Spleen (tissue), 11 donors: ENCODE results near the gene ARHGAP10. TPM values are rescaled to one million over a fixed set of nuclear protein-coding genes. Genes with fewer than 3 reads are reported as not detected.
"Not testable (repeated sequence)": the region's sequence is repeated elsewhere in the genome, so short reads cannot be mapped to it uniquely, and the experiment has no call there.

ENCODE experiments used
- DNase-seq: peaks from one replicate; pipeline ENCODE4 v3.0.0-alpha.2; 2020
- H3K27ac ChIP-seq, 8 donors: fragments of 200-600 bp; sonication (generic) in 7 of 8; 1 replicate in 4 of 8; 2 replicates in 4 of 8; pipeline versions ENCODE4 v1.5.0 to v1.8.0; 2016 to 2021; ENCODE audit warnings: inconsistent platforms in 4 of 8, mild to moderate bottlenecking in 4 of 8, moderate library complexity in 1 of 8
- H3K27me3 ChIP-seq, 7 donors: fragments of 200-600 bp; sonication (generic) in 6 of 7; replicated peaks in 1 of 7; 1 replicate in 4 of 7; 2 replicates in 3 of 7; pipeline versions ENCODE4 v1.5.0 to v1.8.0; 2016 to 2021; ENCODE audit warnings: inconsistent platforms in 3 of 7, mild to moderate bottlenecking in 1 of 7
- H3K36me3 ChIP-seq, 6 donors: fragments of 200-600 bp; sonication (generic) in 5 of 6; 1 replicate in 4 of 6; 2 replicates in 2 of 6; pipeline versions ENCODE4 v1.5.0 to v1.8.0; 2016 to 2021; ENCODE audit warnings: inconsistent platforms in 2 of 6
- H3K4me1 ChIP-seq, 6 donors: fragments of 200-600 bp; sonication (generic) in 5 of 6; 1 replicate in 3 of 6; 2 replicates in 3 of 6; pipeline versions ENCODE4 v1.5.0 to v1.8.0; 2016 to 2021; ENCODE audit warnings: inconsistent platforms in 3 of 6
- H3K4me3 ChIP-seq, 8 donors: fragments of 200-600 bp; sonication (generic) in 7 of 8; 1 replicate in 4 of 8; 2 replicates in 4 of 8; pipeline versions ENCODE4 v1.5.0 to v1.8.0; 2016 to 2021; ENCODE audit warnings: inconsistent platforms in 4 of 8, mild to moderate bottlenecking in 4 of 8, moderate library complexity in 2 of 8
- H3K9me3 ChIP-seq, 8 donors: fragments of 200-600 bp; sonication (generic) in 7 of 8; 1 replicate in 4 of 8; 2 replicates in 4 of 8; pipeline versions ENCODE4 v1.5.0 to v1.8.0; 2016 to 2021; ENCODE audit warnings: inconsistent platforms in 4 of 8
- POLR2A ChIP-seq, 3 donors: fragments of 450-650 bp; IDR thresholded peaks; one replicate each; pipeline ENCODE4 v1.5.1; 2017; ENCODE audit warnings: antibody characterized with exemption in 3 of 3, mild to moderate bottlenecking in 1 of 3
- POLR2AphosphoS5 ChIP-seq, 3 donors: sonication (generic); formaldehyde crosslinking; IDR thresholded peaks; one replicate each; pipeline ENCODE4 v1.5.1; 2017; ENCODE audit warnings: antibody characterized with exemption in 3 of 3
- WGBS, 5 donors: extraction: QIAGEN DNeasy Blood & Tissue Kit in 3 of 5; methylation state at CpG; one replicate each; pipeline versions ENCODE4 v1.1.5 to v1.1.7; 2013 to 2018; 5-methylcytosine and 5-hydroxymethylcytosine counted together
- intact Hi-C: fragments of 100-400 bp; cut with DNase I; formaldehyde crosslinking; loops from one replicate; pipeline ENCODE4 v1.15.0; 2023; ENCODE audit warnings: low total_unique reads
- polyA plus RNA-seq, 3 donors: library from polyadenylated mRNA; stranded (reverse); fragments of 200-250 nt; gene quantifications; one replicate each; pipeline ENCODE4 v1.2.1, GENCODE V29; 2013
- total RNA-seq, 7 donors: library from RNA; depleted of rRNA in 3 of 7; stranded (reverse); fragments of >200 nt in 3 of 7; fragmentation: NEBNext Ultra II Directional in 4 of 7; extraction: Animal tissue kit (Norgen Biotek cat#: 25700) in 4 of 7; gene quantifications; one replicate each; pipeline versions ENCODE4 v1.1.0 to v1.2.1, GENCODE V29; 2016 to 2021
- TF ChIP-seq, protein P1 (sequence below), 11 experiments: fragments of 200-600 bp in 7 of 11; fragments of 450-650 bp in 4 of 11; sonication (generic) in 4 of 11; IDR thresholded peaks in 8 of 11; conservative IDR thresholded peaks in 3 of 11; 1 replicate in 7 of 11; 2 replicates in 4 of 11; pipeline versions ENCODE4 v1.4.0 to v1.8.0; 2016 to 2021; ENCODE audit warnings: antibody characterized with exemption in 11 of 11, inconsistent platforms in 4 of 11, mild to moderate bottlenecking in 1 of 11
- donor health status: healthy with polysubstance abuse.
- donor health status: DM: no; HTN: no; CAD: no; lungs with moderate emphysema.
- donor health status: DM: no; HTN: no; CAD: no.
- donor health status: Bipolar disorder and iron deficiency.
- donor health status: healthy.
- donor health status: DM: no; HTN: no; CAD: no.
- donor health status: DM: yes; HTN: yes; CAD: no.

Gene ARHGAP10
- total and polyA plus RNA-seq, 10 donors: 4.0 to 35.5 (median 13.3) TPM

GRCh38 chr4:147994076-147994475, 262.2 kb downstream of the ARHGAP10 start:
- 65 to 82% (median 79%) methylated on average over 3 of the region's 3 CpGs for WGBS, 5 donors
- intact Hi-C loops: no loop called here
- no peaks in the 10 kb centered on the region for H3K36me3 ChIP-seq
- no peaks in the 10 kb centered on the region for H3K9me3 ChIP-seq
- no peak overlapping the region for H3K4me3 ChIP-seq
- DNase-seq: no peak
- H3K27ac ChIP-seq: no peak overlapping the region
- H3K27me3 ChIP-seq: no peaks in the 10 kb centered on the region
- H3K4me1 ChIP-seq: no peaks in the 10 kb centered on the region
- TF ChIP-seq, protein P1, sequence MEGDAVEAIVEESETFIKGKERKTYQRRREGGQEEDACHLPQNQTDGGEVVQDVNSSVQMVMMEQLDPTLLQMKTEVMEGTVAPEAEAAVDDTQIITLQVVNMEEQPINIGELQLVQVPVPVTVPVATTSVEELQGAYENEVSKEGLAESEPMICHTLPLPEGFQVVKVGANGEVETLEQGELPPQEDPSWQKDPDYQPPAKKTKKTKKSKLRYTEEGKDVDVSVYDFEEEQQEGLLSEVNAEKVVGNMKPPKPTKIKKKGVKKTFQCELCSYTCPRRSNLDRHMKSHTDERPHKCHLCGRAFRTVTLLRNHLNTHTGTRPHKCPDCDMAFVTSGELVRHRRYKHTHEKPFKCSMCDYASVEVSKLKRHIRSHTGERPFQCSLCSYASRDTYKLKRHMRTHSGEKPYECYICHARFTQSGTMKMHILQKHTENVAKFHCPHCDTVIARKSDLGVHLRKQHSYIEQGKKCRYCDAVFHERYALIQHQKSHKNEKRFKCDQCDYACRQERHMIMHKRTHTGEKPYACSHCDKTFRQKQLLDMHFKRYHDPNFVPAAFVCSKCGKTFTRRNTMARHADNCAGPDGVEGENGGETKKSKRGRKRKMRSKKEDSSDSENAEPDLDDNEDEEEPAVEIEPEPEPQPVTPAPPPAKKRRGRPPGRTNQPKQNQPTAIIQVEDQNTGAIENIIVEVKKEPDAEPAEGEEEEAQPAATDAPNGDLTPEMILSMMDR (IDR thresholded peaks at IDR 0.05 in 8 of 11, conservative IDR thresholded peaks at IDR 0.05 in 3 of 11): no peak
- TF ChIP-seq POLR2A (IDR thresholded peaks at IDR 0.05) (no peak), POLR2AphosphoS5 (IDR thresholded peaks at IDR 0.05) (no peak)

DNA sequence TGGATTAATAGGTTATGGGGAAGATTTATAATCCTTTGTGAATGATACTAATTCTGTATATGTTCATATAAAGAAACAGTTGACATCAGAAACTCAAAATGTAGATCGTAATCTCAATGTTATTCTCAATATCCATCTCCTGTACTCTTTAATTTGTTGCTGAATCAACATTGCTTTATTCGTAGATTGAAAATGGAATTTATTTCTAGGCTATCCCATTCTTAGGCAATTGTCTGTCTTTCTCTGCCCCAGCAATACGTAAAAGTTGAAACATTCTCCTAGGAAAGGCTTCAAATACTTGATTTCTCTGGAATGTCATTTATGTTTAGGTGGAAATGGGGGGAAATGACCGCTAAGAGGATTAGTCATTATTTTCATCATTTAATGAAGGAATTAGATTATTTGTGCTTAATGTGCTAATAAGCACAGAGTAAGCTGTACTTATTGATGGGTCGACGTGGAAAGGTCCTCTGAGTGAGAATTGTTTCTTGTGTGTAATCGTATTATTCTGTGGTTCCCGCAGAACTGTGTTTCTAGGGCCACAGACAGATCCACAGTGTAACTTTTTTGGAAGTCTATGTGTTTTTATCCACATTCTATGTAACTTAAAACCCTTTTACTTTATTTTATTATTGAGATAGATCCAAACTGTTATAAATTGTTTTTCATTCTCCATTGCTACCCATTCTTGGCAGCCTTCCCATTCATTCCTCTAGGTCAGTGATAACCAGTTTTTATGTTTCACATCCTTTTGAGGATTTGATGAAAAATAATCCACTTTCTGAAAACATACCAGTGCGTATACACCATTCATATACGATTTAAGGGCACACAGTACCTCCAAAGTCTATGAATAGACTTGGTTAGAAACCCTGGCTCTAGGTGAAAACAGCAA, 262.9 kb downstream of the ARHGAP10 start:
- Histone ChIP-seq H3K27me3 (no peaks in the 10 kb centered on the region), H3K27ac (no peak overlapping the region), H3K4me3 (no peak overlapping the region), H3K9me3 (peaks cover 0 to 3% (median 0%) of the 10 kb centered on the region in 8 donors), H3K4me1 (no peaks in the 10 kb centered on the region), H3K36me3 (peaks cover 0 to 5% (median 0%) of the 10 kb centered on the region in 6 donors)
- DNase-seq: no peak
- TF ChIP-seq POLR2AphosphoS5 (IDR thresholded peaks at IDR 0.05) (no peak), POLR2A (IDR thresholded peaks at IDR 0.05) (no peak)
- TF ChIP-seq, protein P1 (IDR thresholded peaks at IDR 0.05 in 8 of 11, conservative IDR thresholded peaks at IDR 0.05 in 3 of 11): no peak
- WGBS, 5 donors: 80 to 90% (median 87%) methylated on average over 10 of the region's 10 CpGs
- intact Hi-C loops: no loop called here

- Histone ChIP-seq H3K27ac (no peak overlapping the region), H3K9me3 (peaks cover 0 to 14% (median 0%) of the 10 kb centered on the region in 8 donors), H3K4me3 (no peak overlapping the region), H3K36me3 (peaks cover 0 to 8% (median 0%) of the 10 kb centered on the region in 6 donors), H3K4me1 (no peaks in the 10 kb centered on the region), H3K27me3 (no peaks in the 10 kb centered on the region)
- intact Hi-C loops: no loop called here
- 77 to 93% (median 89%) methylated on average over 3 of the region's 3 CpGs for WGBS, 5 donors
- TF ChIP-seq, protein P1 (IDR thresholded peaks at IDR 0.05 in 8 of 11, conservative IDR thresholded peaks at IDR 0.05 in 3 of 11): no peak
- TF ChIP-seq POLR2AphosphoS5 (IDR thresholded peaks at IDR 0.05) (no peak), POLR2A (IDR thresholded peaks at IDR 0.05) (no peak)
- no peak for DNase-seq
Measured at GRCh38 chr4:147996859-147997258, 265.0 kb downstream of the ARHGAP10 start.

GRCh38 chr4:148000038-148000437, 268.1 kb downstream of the ARHGAP10 start:
- H3K4me3 ChIP-seq, H3K36me3 ChIP-seq, H3K27me3 ChIP-seq, intact Hi-C loops, H3K4me1 ChIP-seq, DNase-seq, H3K27ac ChIP-seq: not testable (repeated sequence)
- H3K9me3 ChIP-seq: peaks cover 0 to 14% (median 0%) of the 10 kb centered on the region in 8 donors
- 93 to 100% (median 97%) methylated on average over 1 of the region's 1 CpG for WGBS, 5 donors
